GM10248 (cell line): ENCODE data around the gene PUS3.

ENCODE experiments used
- CTCF ChIA-PET: fragments of 300-600 bp; sonication (Branson Sonifier 250); formaldehyde crosslinking; extraction: SDS; loops from one replicate; lab custom pipeline; 2021; ENCODE audit warnings: antibody characterized with exemption; lab: Yijun Ruan, JAX
- POLR2A ChIA-PET: fragments of 350-650 bp; sonication (Branson Sonifier 250); formaldehyde crosslinking; extraction: SDS; loops from one replicate; lab custom pipeline; 2020; ENCODE audit warnings: antibody characterized with exemption; lab: Yijun Ruan, JAX
- DNase-seq: peaks from one replicate; pipeline ENCODE4 v3.0.0; 2012; ENCODE audit errors: extremely low spot score
- TF ChIP-seq, protein P1 (sequence below): IDR thresholded peaks from 2 replicates; pipeline ENCODE4 v1.5.1; 2012; ENCODE audit warnings: mild to moderate bottlenecking, low read depth; ENCODE audit errors: extremely low read depth, missing control alignments, control extremely low read depth

PUS3 gene

DNA sequence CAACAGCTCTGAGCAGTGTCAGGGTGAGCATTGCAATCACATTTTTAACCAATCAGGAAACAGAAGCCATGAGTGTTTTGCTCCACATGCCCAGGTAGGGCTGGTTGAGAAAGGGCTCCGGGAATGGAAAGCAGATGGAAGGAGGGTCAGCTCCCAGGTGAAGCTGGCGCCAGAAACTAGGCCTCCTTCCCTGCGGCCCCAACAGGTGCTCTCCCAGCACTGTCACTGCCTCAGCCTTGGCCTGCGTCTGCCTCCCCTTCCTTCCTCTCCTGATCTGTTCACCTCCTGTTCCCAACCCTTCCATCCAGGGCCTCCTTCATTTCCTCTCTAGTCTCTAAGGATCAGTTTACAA lies 38.2 kb upstream of the PUS3 start:
- TF ChIP-seq, protein P1, sequence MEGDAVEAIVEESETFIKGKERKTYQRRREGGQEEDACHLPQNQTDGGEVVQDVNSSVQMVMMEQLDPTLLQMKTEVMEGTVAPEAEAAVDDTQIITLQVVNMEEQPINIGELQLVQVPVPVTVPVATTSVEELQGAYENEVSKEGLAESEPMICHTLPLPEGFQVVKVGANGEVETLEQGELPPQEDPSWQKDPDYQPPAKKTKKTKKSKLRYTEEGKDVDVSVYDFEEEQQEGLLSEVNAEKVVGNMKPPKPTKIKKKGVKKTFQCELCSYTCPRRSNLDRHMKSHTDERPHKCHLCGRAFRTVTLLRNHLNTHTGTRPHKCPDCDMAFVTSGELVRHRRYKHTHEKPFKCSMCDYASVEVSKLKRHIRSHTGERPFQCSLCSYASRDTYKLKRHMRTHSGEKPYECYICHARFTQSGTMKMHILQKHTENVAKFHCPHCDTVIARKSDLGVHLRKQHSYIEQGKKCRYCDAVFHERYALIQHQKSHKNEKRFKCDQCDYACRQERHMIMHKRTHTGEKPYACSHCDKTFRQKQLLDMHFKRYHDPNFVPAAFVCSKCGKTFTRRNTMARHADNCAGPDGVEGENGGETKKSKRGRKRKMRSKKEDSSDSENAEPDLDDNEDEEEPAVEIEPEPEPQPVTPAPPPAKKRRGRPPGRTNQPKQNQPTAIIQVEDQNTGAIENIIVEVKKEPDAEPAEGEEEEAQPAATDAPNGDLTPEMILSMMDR, result no peak
- CTCF ChIA-PET, result interaction anchor here (1.3 to 5.9 kb wide), 6 partner anchors 12 to 252 kb away, joined by 3 to 63 read pairs (median 4); no protein-coding TSS in a partner anchor
- POLR2A ChIA-PET, result no interaction called here
- no peak for DNase-seq

DNA sequence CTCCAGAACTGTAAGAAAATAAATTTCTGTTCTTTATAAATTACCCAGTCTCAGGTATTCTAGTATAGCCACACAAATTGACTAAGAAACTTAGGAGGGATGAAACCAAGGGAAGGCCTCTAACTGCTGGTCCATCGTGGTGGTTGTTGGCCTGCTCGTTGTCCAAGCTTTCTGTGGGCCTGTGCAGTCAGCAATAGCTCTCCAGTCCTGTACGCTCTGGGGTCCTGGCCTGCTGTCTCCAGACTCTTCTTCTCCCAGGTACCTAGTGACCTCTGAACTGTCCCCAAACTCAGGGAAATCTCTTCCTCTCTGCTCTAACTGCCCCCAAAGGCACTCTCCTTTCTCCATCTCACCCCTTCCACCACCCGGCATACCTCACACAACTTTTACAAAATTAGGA lies 37.1 kb upstream of the PUS3 start:
- POLR2A ChIA-PET, result no interaction called here
- CTCF ChIA-PET, result interaction anchor here (0.9 to 5.9 kb wide), 3 partner anchors 15 to 254 kb away, joined by 3 to 63 read pairs (median 4); no protein-coding TSS in a partner anchor
- DNase-seq, result no peak
- TF ChIP-seq, protein P1, result no peak

DNA sequence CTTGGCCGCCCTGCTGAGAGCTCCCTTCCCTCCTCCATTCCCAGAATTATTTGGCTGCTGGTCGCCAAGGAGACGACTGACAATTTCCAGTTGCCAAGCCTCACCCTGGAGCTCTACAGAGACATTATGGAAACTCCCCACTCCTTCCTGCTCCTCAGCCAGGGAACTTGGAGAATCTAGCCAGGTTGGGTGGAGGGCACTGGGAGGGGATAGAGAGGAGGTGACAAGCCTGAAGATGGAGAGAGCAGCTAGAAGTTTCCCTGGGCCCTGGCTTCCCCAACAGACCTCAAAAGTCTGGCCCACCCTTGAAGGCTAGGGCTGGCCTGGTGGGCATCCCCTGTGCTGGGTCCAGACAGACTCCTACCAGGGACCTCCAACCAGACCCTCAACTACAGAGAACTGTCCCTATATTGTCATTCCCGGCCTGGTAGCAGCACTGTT lies 36.1 kb upstream of the PUS3 start:
- no peak for DNase-seq
- CTCF ChIA-PET, result interaction anchor here (0.9 to 1.2 kb wide), 4 partner anchors 9 to 254 kb away, joined by 3 read pairs; no protein-coding TSS in a partner anchor
- POLR2A ChIA-PET, result no interaction called here
- TF ChIP-seq, protein P1, result no peak

DNA sequence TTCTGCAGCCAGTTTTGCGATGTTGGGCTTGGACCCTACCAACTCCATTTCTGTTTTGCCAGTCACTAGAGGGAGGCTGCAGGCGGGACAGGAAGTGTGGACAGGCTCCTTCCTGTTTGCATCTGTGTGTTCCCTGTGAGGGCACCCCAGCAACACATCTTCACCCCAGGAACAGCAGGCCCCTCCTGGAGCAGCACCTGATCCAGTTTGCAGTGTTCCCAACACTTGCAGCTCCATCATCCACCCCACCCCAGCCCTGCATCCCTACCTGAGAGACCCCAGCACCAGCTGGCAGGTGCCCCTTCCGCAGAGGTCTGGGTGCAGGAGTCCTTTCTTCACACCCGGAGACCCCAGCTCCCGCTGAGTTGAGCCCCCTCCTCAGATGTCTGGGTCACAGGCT lies 35.4 kb upstream of the PUS3 start:
- ChIA-PET CTCF (interaction anchor here (0.9 to 1.8 kb wide), 5 partner anchors 8 to 542 kb away, joined by 3 to 4 read pairs (median 3); no protein-coding TSS in a partner anchor), POLR2A (no interaction called here)
- no peak for DNase-seq
- TF ChIP-seq, protein P1, result no peak

DNA sequence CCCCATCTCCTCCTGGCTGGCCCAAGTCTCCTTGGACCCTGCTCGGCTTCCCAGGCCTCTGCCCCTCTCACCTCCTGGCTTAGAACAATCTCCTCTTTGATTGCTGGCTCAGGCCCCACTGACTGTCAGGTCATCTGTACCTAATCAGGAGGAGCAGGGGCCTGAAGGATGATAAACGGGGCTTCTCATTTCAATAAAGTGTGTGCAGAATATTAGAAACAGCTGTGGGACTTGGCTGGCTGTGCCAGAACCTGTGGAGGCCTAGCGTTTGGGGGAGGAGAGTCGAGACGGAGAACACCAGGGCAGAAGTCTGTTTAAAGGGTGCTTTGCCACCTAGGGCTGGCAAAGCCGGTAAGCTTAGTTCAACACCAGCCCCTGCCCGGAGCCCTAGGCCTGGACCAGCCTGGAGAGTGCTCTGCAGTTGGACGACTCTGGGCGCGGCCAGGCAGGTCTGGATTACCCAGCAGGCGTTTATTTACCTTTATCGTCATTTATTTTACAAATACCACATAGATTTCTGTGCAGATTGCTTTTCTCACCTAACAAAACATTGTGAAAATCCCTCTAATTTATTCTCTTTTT lies 32.7 kb upstream of the PUS3 start:
- no peak for DNase-seq
- CTCF ChIA-PET, result interaction anchor here (0.8 to 1.5 kb wide), 4 partner anchors 12 to 128 kb away, joined by 3 to 5 read pairs (median 4); no protein-coding TSS in a partner anchor
- TF ChIP-seq, protein P1, result no peak
- POLR2A ChIA-PET, result no interaction called here

DNA sequence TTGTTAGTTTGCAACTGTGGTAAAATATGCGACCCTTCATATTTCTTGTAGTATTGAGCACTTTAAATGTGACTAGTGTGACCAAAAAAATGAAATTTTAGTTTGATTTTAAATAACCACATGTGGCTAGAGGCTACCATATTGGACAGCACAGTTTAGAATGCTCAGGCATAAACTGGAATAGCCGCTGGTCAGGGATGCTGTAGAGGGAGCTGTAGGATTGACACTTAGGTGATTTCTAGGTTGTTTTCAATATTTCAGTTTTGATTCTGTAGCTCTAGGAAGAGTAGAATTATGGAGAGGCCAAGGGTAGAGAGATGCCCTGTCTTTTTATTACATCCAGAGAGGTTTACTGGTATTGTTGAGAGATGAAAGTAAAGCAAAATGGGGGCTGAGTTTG lies 32.0 kb upstream of the PUS3 start:
- TF ChIP-seq, protein P1, result no peak
- DNase-seq, result no peak
- ChIA-PET POLR2A (no interaction called here), CTCF (interaction anchor here (1.4 to 1.5 kb wide), 2 partner anchors 12 to 26 kb away, joined by 3 to 5 read pairs; no protein-coding TSS in a partner anchor)
